ENCODE measurements around the gene RAD51B.

The RAD51B gene

DNA sequence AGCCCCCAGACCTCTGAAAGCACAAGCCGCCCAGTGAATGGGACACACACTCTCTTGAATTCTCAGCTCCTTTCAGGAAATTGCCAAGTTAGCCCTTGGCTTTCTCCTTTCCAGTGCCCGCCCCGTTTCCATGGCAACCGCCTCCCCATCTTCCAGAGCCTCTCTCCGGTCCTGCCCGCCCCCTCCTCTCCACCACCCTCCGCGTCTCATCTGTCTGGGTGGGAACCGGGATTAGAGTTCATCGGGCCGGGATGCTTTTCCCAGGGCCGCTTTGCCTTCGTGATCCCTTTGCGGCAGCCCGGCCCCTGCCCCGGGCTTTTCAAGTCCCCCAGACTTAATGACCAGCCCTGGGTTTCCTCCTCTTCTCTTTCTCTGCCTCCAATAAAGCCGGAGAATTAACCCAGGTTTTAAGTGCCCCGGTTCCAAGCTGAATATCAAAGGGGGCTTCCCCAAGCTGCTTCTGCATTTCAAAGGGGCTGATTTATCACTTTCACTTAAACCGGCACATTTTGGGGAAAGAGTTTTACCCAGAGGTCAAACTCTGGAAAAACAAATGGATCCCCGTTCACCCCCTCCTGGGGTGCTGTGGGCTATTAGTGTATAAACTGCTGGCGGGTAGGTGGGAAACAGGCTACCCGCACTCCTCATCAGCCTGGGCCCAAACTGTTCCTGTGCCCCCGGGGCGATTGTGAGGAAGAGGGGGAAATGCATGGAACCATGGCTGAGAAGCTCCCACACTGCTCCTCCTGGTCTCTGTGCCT lies 871.6 kb downstream of the RAD51B start:
- no peaks in the 10 kb centered on the region for H3K36me3 ChIP-seq
- no peak overlapping the region for H3K4me3 ChIP-seq (ENCODE audit: low read depth, low read length)
- H3K4me1 ChIP-seq, result no peaks in the 10 kb centered on the region
- no peaks in the 10 kb centered on the region for H3K27me3 ChIP-seq
- TF ChIP-seq, protein P1, sequence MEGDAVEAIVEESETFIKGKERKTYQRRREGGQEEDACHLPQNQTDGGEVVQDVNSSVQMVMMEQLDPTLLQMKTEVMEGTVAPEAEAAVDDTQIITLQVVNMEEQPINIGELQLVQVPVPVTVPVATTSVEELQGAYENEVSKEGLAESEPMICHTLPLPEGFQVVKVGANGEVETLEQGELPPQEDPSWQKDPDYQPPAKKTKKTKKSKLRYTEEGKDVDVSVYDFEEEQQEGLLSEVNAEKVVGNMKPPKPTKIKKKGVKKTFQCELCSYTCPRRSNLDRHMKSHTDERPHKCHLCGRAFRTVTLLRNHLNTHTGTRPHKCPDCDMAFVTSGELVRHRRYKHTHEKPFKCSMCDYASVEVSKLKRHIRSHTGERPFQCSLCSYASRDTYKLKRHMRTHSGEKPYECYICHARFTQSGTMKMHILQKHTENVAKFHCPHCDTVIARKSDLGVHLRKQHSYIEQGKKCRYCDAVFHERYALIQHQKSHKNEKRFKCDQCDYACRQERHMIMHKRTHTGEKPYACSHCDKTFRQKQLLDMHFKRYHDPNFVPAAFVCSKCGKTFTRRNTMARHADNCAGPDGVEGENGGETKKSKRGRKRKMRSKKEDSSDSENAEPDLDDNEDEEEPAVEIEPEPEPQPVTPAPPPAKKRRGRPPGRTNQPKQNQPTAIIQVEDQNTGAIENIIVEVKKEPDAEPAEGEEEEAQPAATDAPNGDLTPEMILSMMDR (IDR thresholded peaks at IDR 0.05; ENCODE audit: low read depth, low read length), result no peak
- DNase-seq, result no peak
- H3K9me3 ChIP-seq, result no peaks in the 10 kb centered on the region

DNA sequence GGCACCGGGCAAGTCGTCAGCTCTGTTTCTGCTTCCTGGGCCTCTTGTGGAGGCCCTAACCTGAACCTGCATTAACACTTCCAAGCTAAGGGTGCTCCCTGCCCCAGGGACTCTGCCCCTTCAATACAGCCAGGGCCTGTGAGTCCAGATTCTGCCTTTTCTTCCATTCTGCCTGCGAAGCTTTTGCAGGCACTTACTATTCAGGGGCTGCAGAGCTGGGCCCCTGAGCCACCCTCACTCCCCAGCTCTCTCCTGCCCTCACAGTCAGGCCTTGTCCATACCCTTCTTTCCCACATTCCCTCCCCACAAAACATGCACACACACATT lies 872.2 kb downstream of the RAD51B start:
- TF ChIP-seq, protein P1 (IDR thresholded peaks at IDR 0.05; ENCODE audit: low read depth, low read length), result no peak
- DNase-seq, result no peak
- Histone ChIP-seq H3K36me3 (no peaks in the 10 kb centered on the region), H3K9me3 (no peaks in the 10 kb centered on the region), H3K27me3 (no peaks in the 10 kb centered on the region), H3K4me3 (ENCODE audit: low read depth, low read length) (no peak overlapping the region), H3K4me1 (no peaks in the 10 kb centered on the region)

DNA sequence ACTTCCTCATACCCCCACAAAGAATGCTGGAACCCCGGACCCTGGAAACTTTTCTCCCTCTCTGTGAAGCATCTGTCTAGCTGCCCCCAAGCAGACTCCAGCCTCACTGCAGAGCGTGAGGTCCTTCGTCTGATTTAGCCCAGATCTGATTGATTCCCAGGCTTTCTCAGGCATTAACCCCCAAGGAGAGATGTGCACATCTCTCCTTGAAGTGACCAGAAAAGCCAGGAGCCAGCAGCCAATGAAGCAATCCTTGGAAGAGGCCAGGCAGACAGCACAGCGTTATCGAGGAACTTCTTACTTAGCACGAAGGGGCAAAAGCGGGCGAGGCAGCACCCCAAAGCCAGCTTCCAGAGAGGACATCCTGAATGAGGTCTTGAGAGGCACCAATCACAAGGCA lies 872.6 kb downstream of the RAD51B start:
- H3K4me1 ChIP-seq, result no peaks in the 10 kb centered on the region
- TF ChIP-seq, protein P1 (IDR thresholded peaks at IDR 0.05; ENCODE audit: low read depth, low read length), result no peak

DNA sequence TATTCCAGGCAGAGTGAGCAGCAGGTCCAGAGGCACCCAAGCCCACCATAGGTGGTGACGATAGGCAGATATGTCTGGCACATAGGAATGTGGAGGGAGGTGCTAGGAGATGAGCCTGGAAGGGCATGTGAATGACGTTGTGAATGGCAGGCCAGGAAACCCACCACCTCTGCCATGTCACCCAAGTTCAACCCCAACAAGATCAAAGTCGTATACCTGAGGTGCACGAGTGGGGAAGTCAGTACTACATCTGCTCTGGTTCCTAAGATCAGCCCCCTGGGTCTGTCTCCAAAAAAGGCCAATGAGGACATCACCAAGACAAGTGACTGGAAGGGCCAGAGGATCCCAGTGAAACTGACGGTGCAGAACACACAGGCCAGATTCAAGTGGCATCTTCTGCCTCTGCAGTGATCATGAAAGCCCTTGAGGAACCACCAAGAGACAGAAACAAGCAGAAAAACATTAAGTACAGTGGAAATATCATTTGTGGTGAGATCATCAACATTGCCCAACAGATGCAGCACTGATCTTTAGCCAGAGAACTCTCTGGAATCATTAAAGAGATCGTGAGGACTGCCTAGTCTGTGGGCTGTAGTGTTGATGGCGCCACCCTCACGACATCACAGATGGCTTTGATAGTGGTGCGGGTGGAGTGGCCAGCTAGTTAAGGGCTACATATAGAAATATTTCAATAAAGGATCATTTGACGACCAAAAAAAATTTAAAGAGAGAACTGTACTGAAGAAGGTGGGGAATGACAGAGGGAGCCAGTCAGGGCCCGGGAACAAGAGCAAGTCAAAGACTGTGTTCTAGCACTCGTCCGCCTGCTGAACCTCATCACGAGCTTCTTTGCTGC lies 873.6 kb downstream of the RAD51B start:
- TF ChIP-seq, protein P1 (IDR thresholded peaks at IDR 0.05; ENCODE audit: low read depth, low read length), result no peak
- Histone ChIP-seq H3K4me3 (ENCODE audit: low read depth, low read length) (no peak overlapping the region), H3K27me3 (no peaks in the 10 kb centered on the region), H3K4me1 (no peaks in the 10 kb centered on the region), H3K9me3 (no peaks in the 10 kb centered on the region), H3K36me3 (no peaks in the 10 kb centered on the region)
- DNase-seq, result no peak

More for the DNA sequence above, 872.6 kb downstream of the RAD51B start:
- Histone ChIP-seq H3K9me3 (no peaks in the 10 kb centered on the region), H3K36me3 (no peaks in the 10 kb centered on the region), H3K27me3 (no peaks in the 10 kb centered on the region), H3K4me3 (ENCODE audit: low read depth, low read length) (no peak overlapping the region)
- DNase-seq, result no peak

DNA sequence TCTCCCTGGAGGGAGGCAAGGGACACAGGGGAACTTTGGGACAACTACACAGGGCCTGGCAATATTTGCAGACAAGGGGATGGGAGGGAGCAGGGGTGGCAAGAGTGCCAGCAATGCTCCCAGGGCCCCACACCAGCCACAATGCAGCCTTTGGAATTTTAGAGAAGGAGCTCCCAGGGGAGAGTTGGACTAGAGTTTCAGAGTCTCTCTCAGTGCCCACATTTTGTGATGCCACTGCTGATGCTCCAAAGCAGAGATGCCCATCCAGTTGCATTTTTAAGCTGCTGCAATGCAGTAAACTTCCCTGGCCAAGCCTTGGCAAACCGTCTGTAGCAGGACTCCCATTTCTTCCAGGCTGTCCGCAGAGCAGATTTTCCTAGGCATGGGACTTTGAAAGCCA lies 874.3 kb downstream of the RAD51B start:
- Histone ChIP-seq H3K4me1 (no peaks in the 10 kb centered on the region), H3K36me3 (no peaks in the 10 kb centered on the region), H3K27me3 (no peaks in the 10 kb centered on the region), H3K4me3 (ENCODE audit: low read depth, low read length) (no peak overlapping the region), H3K9me3 (no peaks in the 10 kb centered on the region)
- TF ChIP-seq, protein P1 (IDR thresholded peaks at IDR 0.05; ENCODE audit: low read depth, low read length), result no peak
- DNase-seq, result no peak

Data from BE2C (cell line).